Fibroblast of lung (primary cell): ENCODE measurements around the gene SLC6A12.

Source experiments
- CTCF ChIP-seq, 2 donors: IDR thresholded peaks in 1 of 2; conservative IDR thresholded peaks in 1 of 2; 1 replicate in 1 of 2; 2 replicates in 1 of 2; pipeline ENCODE4 v1.5.1; 2011 to 2012; ENCODE audit warnings: low read length in 2 of 2, control low read depth in 1 of 2, inconsistent platforms in 1 of 2, low read depth in 1 of 2, mild to moderate bottlenecking in 1 of 2
- EZH2 ChIP-seq: IDR thresholded peaks from 2 replicates; pipeline ENCODE4 v1.5.1; 2012; ENCODE audit warnings: low read length, control low read depth, mild to moderate bottlenecking; ENCODE audit errors: missing control alignments

DNA sequence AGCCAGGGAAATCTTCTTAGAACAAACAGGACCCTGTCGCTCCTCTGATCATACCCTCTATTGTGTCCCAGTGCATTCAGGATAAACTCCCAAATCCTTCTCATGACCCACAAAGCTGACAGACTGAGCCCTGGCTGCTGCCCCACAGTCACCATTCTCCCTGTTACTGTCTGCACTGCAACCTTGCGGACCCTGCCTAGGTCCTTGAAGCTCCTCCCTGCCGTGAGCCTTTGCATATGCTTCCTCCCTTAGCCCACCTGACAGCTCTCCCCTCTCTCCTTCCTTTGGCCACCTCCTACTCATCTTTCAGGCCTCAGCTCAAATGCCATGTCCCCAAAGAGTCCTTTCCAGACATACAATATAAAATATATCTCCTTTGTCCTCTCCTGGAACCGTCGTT, 62.4 kb downstream of the SLC6A12 start:
- no peak for TF ChIP-seq EZH2
- no peak for TF ChIP-seq CTCF (conservative IDR thresholded peaks at IDR 0.05 in 1 of 2, IDR thresholded peaks at IDR 0.05 in 1 of 2; ENCODE audit: low read depth in 1 of 2, low read length in 2 of 2)
